HPDE6-E6E7 (cell line): ENCODE measurements around the gene SERPINE1.

ENCODE experiments used
- DNase-seq: peaks from one replicate; pipeline ENCODE4 v3.0.0; 2011; ENCODE audit warnings: missing footprints; ENCODE audit errors: extremely low spot score

Gene SERPINE1

GRCh38 chr7:101169110-101169837, 42.4 kb downstream of the SERPINE1 start:
- DNase-seq, result no peak

- DNase-seq, result no peak
Observed at GRCh38 chr7:101169838-101170551, 43.1 kb downstream of the SERPINE1 start.

- DNase-seq, result no peak
Observed at GRCh38 chr7:101170617-101171441, 43.9 kb downstream of the SERPINE1 start.

GRCh38 chr7:101171442-101171837, 44.5 kb downstream of the SERPINE1 start:
- DNase-seq, result no peak

- no peak for DNase-seq
Observed at GRCh38 chr7:101172005-101172853, 45.3 kb downstream of the SERPINE1 start.

GRCh38 chr7:101172854-101173751, 46.2 kb downstream of the SERPINE1 start:
- no peak for DNase-seq

GRCh38 chr7:101173752-101174244, 46.9 kb downstream of the SERPINE1 start:
- no peak for DNase-seq

- no peak for DNase-seq
Observed at GRCh38 chr7:101174322-101174854, 47.5 kb downstream of the SERPINE1 start.

- no peak for DNase-seq
Observed at GRCh38 chr7:101175664-101176063, 48.8 kb downstream of the SERPINE1 start.

- DNase-seq, result no peak
Observed at GRCh38 chr7:101177644-101178043, 50.7 kb downstream of the SERPINE1 start.

- DNase-seq, result no peak
Observed at GRCh38 chr7:101179117-101179516, 52.2 kb downstream of the SERPINE1 start.

GRCh38 chr7:101179713-101180112, 52.8 kb downstream of the SERPINE1 start:
- no peak for DNase-seq

- no peak for DNase-seq
Observed at GRCh38 chr7:101180130-101180755, 53.3 kb downstream of the SERPINE1 start, which contains the start of gene NAT16. NAT16 (minus strand) TSS chr7:101180293; CDS start chr7:101174807, 5,486 bp downstream.

GRCh38 chr7:101185258-101185839, 58.4 kb downstream of the SERPINE1 start:
- DNase-seq, result no peak

GRCh38 chr7:101186194-101186593, 59.3 kb downstream of the SERPINE1 start:
- DNase-seq, result no peak

GRCh38 chr7:101186844-101187428, 60.0 kb downstream of the SERPINE1 start:
- no peak for DNase-seq
